Adrenal gland (tissue), 12 donors: Measurements from ENCODE around the gene ZEB1. TPM values are rescaled to one million over a fixed set of nuclear protein-coding genes. Genes with fewer than 3 reads are reported as not detected.
"Not testable (repeated sequence)": the region's sequence is repeated elsewhere in the genome, so short reads cannot be mapped to it uniquely, and the experiment has no call there.

Experiments used
- DNase-seq, 7 donors: peaks; one replicate each; pipeline ENCODE4 v3.0.0-alpha.2; 2019 to 2020
- H3K27ac ChIP-seq, 5 donors: fragments of 200-600 bp; sonication (generic) in 4 of 5; 1 replicate in 3 of 5; 2 replicates in 2 of 5; pipeline versions ENCODE4 v1.5.1 to v1.8.0; 2016 to 2020; ENCODE audit warnings: mild to moderate bottlenecking in 1 of 5
- H3K27me3 ChIP-seq: fragments of 200-600 bp; 2 replicates; pipeline ENCODE4 v1.8.0; 2021
- H3K36me3 ChIP-seq, 2 donors: fragments of 200-600 bp; replicated peaks in 1 of 2; 1 replicate in 1 of 2; 2 replicates in 1 of 2; pipeline versions ENCODE4 v1.5.1 to v1.8.0; 2018 to 2022
- H3K4me1 ChIP-seq, 2 donors: fragments of 200-600 bp; replicated peaks in 1 of 2; 1 replicate in 1 of 2; 2 replicates in 1 of 2; pipeline versions ENCODE4 v1.5.1 to v1.8.0; 2018 to 2021
- H3K4me3 ChIP-seq, 4 donors: fragments of 200-600 bp; sonication (generic) in 3 of 4; one replicate each; pipeline ENCODE4 v1.5.1; 2016 to 2018
- H3K9me3 ChIP-seq, 3 donors: fragments of 200-600 bp; sonication (generic) in 1 of 3; replicated peaks in 1 of 3; 1 replicate in 2 of 3; 2 replicates in 1 of 3; pipeline versions ENCODE4 v1.5.1 to v1.8.0; 2016 to 2021
- CTCF ChIP-seq, 6 experiments: fragments of 450-650 bp in 4 of 6; fragments of 200-600 bp in 2 of 6; sonication (generic) in 1 of 6; IDR thresholded peaks; 1 replicate in 5 of 6; 2 replicates in 1 of 6; pipeline versions ENCODE4 v1.5.1 to v1.8.0; 2016 to 2021; ENCODE audit warnings: antibody characterized with exemption in 6 of 6, mild to moderate bottlenecking in 2 of 6, moderate library complexity in 1 of 6
- POLR2A ChIP-seq, 2 donors: fragments of 450-650 bp; IDR thresholded peaks; one replicate each; pipeline ENCODE4 v1.6.1; 2017; ENCODE audit warnings: antibody characterized with exemption in 2 of 2, mild to moderate bottlenecking in 2 of 2, moderate library complexity in 1 of 2
- WGBS, 4 donors: extraction: QIAGEN DNeasy Blood & Tissue Kit in 2 of 4; methylation state at CpG; one replicate each; pipeline versions ENCODE4 v1.1.5 to v1.1.7; 2013 to 2017; 5-methylcytosine and 5-hydroxymethylcytosine counted together
- intact Hi-C, 2 donors: fragments of 100-400 bp; cut with DNase I; formaldehyde crosslinking; loops; one replicate each; pipeline versions ENCODE4 v1.14.1 to v1.15.0; 2022 to 2023
- polyA plus RNA-seq, 3 donors: library from polyadenylated mRNA; stranded (reverse); fragments of 200-250 nt in 2 of 3; fragments of 350-450 nt in 1 of 3; fragmentation: Illumina TruSeq in 1 of 3; extraction: RNeasy Lipid Tissue Mini Kit (QIAGEN cat#74804) in 1 of 3; gene quantifications; one replicate each; pipeline ENCODE4 v1.2.3, GENCODE V29; 2013 to 2014
- total RNA-seq, 9 donors: library from RNA; depleted of rRNA in 4 of 9; stranded (reverse); fragments of >200 nt in 4 of 9; fragments of 120-200 nt in 1 of 9; fragmentation: NEBNext Ultra II Directional in 1 of 9; extraction: Animal tissue kit (Norgen Biotek cat#: 25700) in 1 of 9; gene quantifications; one replicate each; pipeline versions ENCODE4 v1.1.0 to v1.2.4, GENCODE V29; 2013 to 2023
- donor health status: healthy with polysubstance abuse.
- donor health status: Bipolar disorder and iron deficiency.
- donor health status: DM: yes; HTN: yes; CAD: no.
- donor health status: DM: no; HTN: no; CAD: no.
- donor health status: DM: no; HTN: no; CAD: no.
- donor health status: DM: yes; HTN: yes; CAD: no.

Gene ZEB1
- total and polyA plus RNA-seq, 12 donors, result 7.3 to 34.9 (median 22.9) TPM

GRCh38 chr10:31353574-31353973 lies 34.6 kb downstream of the ZEB1 start:
- Histone ChIP-seq H3K36me3 (no peaks in the 10 kb centered on the region), H3K4me1 (peaks cover 0 to 17% of the 10 kb centered on the region in 2 donors), H3K9me3 (no peaks in the 10 kb centered on the region), H3K27me3 (no peaks in the 10 kb centered on the region), H3K27ac (no peak overlapping the region), H3K4me3 (no peak overlapping the region)
- DNase-seq, result no peak
- intact Hi-C loops, result no loop called here
- no peak for TF ChIP-seq POLR2A (IDR thresholded peaks at IDR 0.05)

- H3K27ac ChIP-seq, result peak overlapping the region in 3 of 5 donors; percentile 4 to 47 (median 18)
- TF ChIP-seq CTCF (IDR thresholded peaks at IDR 0.05), result no peak
- TF ChIP-seq POLR2A (IDR thresholded peaks at IDR 0.05), result no peak
- WGBS, 4 donors, result 22 to 37% (median 28%) methylated on average over 1 of the region's 1 CpG
These were observed 39.8 kb downstream of the ZEB1 start for GRCh38 chr10:31358688-31359330.

GRCh38 chr10:31359979-31360378 lies 41.0 kb downstream of the ZEB1 start:
- Histone ChIP-seq H3K9me3 (no peaks in the 10 kb centered on the region), H3K4me1 (peaks cover 13 to 30% of the 10 kb centered on the region in 2 donors), H3K36me3 (no peaks in the 10 kb centered on the region), H3K27me3 (no peaks in the 10 kb centered on the region), H3K27ac (no peak overlapping the region), H3K4me3 (no peak overlapping the region)
- intact Hi-C loops, result no loop called here
- TF ChIP-seq CTCF (IDR thresholded peaks at IDR 0.05) (no peak), POLR2A (IDR thresholded peaks at IDR 0.05) (no peak)
- WGBS, 4 donors, result 55 to 84% (median 74%) methylated on average over 1 of the region's 1 CpG
- DNase-seq, result no peak

More at GRCh38 chr10:31358688-31359330, 39.8 kb downstream of the ZEB1 start:
- H3K4me3 ChIP-seq, result no peak overlapping the region
- H3K9me3 ChIP-seq, result no peaks in the 10 kb centered on the region
- DNase-seq, result no peak
- H3K4me1 ChIP-seq, result peaks cover 13 to 30% of the 10 kb centered on the region in 2 donors
- no peaks in the 10 kb centered on the region for H3K36me3 ChIP-seq
- H3K27me3 ChIP-seq, result no peaks in the 10 kb centered on the region
- intact Hi-C loops, result no loop called here

GRCh38 chr10:31361475-31361874 lies 42.5 kb downstream of the ZEB1 start:
- H3K9me3 ChIP-seq, H3K27ac ChIP-seq, H3K4me3 ChIP-seq, H3K36me3 ChIP-seq, intact Hi-C loops, H3K27me3 ChIP-seq, DNase-seq: not testable (repeated sequence)
- 90 to 98% (median 95%) methylated on average over 3 to 15 of the region's 15 CpGs for WGBS, 4 donors
- peaks cover 13 to 30% of the 10 kb centered on the region in 2 donors for H3K4me1 ChIP-seq

- no peaks in the 10 kb centered on the region for H3K36me3 ChIP-seq
- peaks cover 13 to 30% of the 10 kb centered on the region in 2 donors for H3K4me1 ChIP-seq
- TF ChIP-seq POLR2A (IDR thresholded peaks at IDR 0.05) (no peak), CTCF (IDR thresholded peaks at IDR 0.05) (no peak)
- intact Hi-C loops, result no loop called here
- H3K9me3 ChIP-seq, result no peaks in the 10 kb centered on the region
- no peak overlapping the region for H3K4me3 ChIP-seq
- 95 to 98% (median 96%) methylated on average over 24 to 44 of the region's 44 CpGs for WGBS, 4 donors
- DNase-seq, result no peak
- no peak overlapping the region for H3K27ac ChIP-seq
- H3K27me3 ChIP-seq, result no peaks in the 10 kb centered on the region
These were observed 43.1 kb downstream of the ZEB1 start for GRCh38 chr10:31362023-31362641.

GRCh38 chr10:31363696-31364095 lies 44.7 kb downstream of the ZEB1 start:
- not testable (repeated sequence) for H3K9me3 ChIP-seq, DNase-seq
- WGBS, 4 donors, result 95 to 98% (median 97%) methylated on average over 19 of the region's 19 CpGs

GRCh38 chr10:31364238-31364637 lies 45.2 kb downstream of the ZEB1 start:
- H3K27ac ChIP-seq, H3K27me3 ChIP-seq, H3K9me3 ChIP-seq, intact Hi-C loops, H3K4me3 ChIP-seq, H3K36me3 ChIP-seq, DNase-seq: not testable (repeated sequence)
- 97 to 100% (median 99%) methylated on average over 7 to 13 of the region's 13 CpGs; no CpG with 5 or more reads in 1 of the 4 donors for WGBS, 4 donors
- H3K4me1 ChIP-seq, result peaks cover 8 to 16% of the 10 kb centered on the region in 2 donors

More at GRCh38 chr10:31363696-31364095, 44.7 kb downstream of the ZEB1 start:
- H3K36me3 ChIP-seq, H3K27me3 ChIP-seq, H3K4me3 ChIP-seq, H3K27ac ChIP-seq, intact Hi-C loops: not testable (repeated sequence)
- peaks cover 13 to 21% of the 10 kb centered on the region in 2 donors for H3K4me1 ChIP-seq
